GM12875 (cell line): ENCODE measurements around the gene PIEZO2.

Experiments used
- H3K4me3 ChIP-seq: one replicate; pipeline ENCODE4 v1.5.1; 2011; ENCODE audit warnings: low read depth, low read length, control low read depth
- CTCF ChIP-seq: IDR thresholded peaks from 2 replicates; pipeline ENCODE4 v1.5.1; 2011; ENCODE audit warnings: low read depth, mild to moderate bottlenecking, control low read depth, inconsistent platforms, low read length, moderate library complexity, borderline replicate concordance; ENCODE audit not compliant: insufficient read depth

The PIEZO2 gene

GRCh38 chr18:11081009-11081532 lies 68.3 kb downstream of the PIEZO2 start:
- H3K4me3 ChIP-seq = no peak overlapping the region
- no peak for TF ChIP-seq CTCF

GRCh38 chr18:11078491-11078890 lies 70.9 kb downstream of the PIEZO2 start:
- TF ChIP-seq CTCF = no peak
- H3K4me3 ChIP-seq = no peak overlapping the region

- no peak for TF ChIP-seq CTCF
- H3K4me3 ChIP-seq = no peak overlapping the region
These were observed 71.7 kb downstream of the PIEZO2 start for GRCh38 chr18:11077548-11078187.

GRCh38 chr18:11074889-11075288 lies 74.5 kb downstream of the PIEZO2 start:
- no peak for TF ChIP-seq CTCF
- no peak overlapping the region for H3K4me3 ChIP-seq

- TF ChIP-seq CTCF = no peak
- no peak overlapping the region for H3K4me3 ChIP-seq
These were observed 75.4 kb downstream of the PIEZO2 start for GRCh38 chr18:11073971-11074370.

GRCh38 chr18:11072632-11073031 lies 76.7 kb downstream of the PIEZO2 start:
- no peak for TF ChIP-seq CTCF
- H3K4me3 ChIP-seq = no peak overlapping the region

- no peak for TF ChIP-seq CTCF
- no peak overlapping the region for H3K4me3 ChIP-seq
These were observed 78.1 kb downstream of the PIEZO2 start for GRCh38 chr18:11071300-11071699.
